GM12878 (cell line): ENCODE data around the gene DGKE. TPM values are rescaled to one million over a fixed set of nuclear protein-coding genes. Genes with fewer than 3 reads are reported as not detected.

ENCODE experiments used
- ATAC-seq: fragments of 200-7000 bp; cut with Tn5 transposase; 3 replicates; pipeline ENCODE4 v1.9.1; 2020; ENCODE audit warnings: mild to moderate bottlenecking, moderate library complexity
- BruUV-seq: library from RNA; stranded (reverse); fragments of 400-500 nt; replicated peaks from 2 replicates; lab custom pipeline; 2021; lab: Mats Ljungman, UMichigan
- CTCF ChIA-PET: fragments of 300-600 bp; sonication (Branson Sonifier 250); formaldehyde crosslinking; extraction: SDS; loops from one replicate; lab custom pipeline; 2021; ENCODE audit warnings: inconsistent platforms; lab: Yijun Ruan, JAX
- POLR2A ChIA-PET: fragments of 350-600 bp; formaldehyde crosslinking; extraction: SDS; loops from one replicate; lab custom pipeline; 2021; ENCODE audit warnings: inconsistent platforms; lab: Charles Lee
- RAD21 ChIA-PET: fragments of 300-600 bp; sonication (Branson Sonifier 250); formaldehyde crosslinking; loops from one replicate; lab custom pipeline; 2023; ENCODE audit warnings: antibody characterized with exemption; ENCODE audit not compliant: unreplicated experiment; lab: Charles Lee
- SMC1A ChIA-PET: fragments of 300-600 bp; sonication (Branson Sonifier 250); formaldehyde crosslinking; loops from one replicate; lab custom pipeline; 2023; ENCODE audit not compliant: unreplicated experiment, uncharacterized antibody; lab: Charles Lee
- DNase-seq: peaks from one replicate; pipeline ENCODE4 v3.0.0-alpha.2; 2011; ENCODE audit warnings: low read depth, low spot score
- FAIRE-seq: peaks from 3 replicates; lab custom pipeline; 2011; peaks lifted over from hg19 to GRCh38; lab: Jason Lieb, UNC
- H2AFZ ChIP-seq: 2 replicates; pipeline ENCODE4 v1.6.0; 2011; ENCODE audit warnings: low read depth, low read length, control low read depth; ENCODE audit not compliant: control insufficient read depth
- H3K27ac ChIP-seq: 2 replicates; pipeline ENCODE4 v1.5.1; 2011; ENCODE audit warnings: control low read depth; ENCODE audit not compliant: control insufficient read depth, insufficient read depth
- H3K27me3 ChIP-seq, 2 experiments: replicated peaks in 1 of 2; 2 replicates each; pipeline versions ENCODE4 v1.6.0 to v1.6.1; 2011; ENCODE audit warnings: low read length in 1 of 2; ENCODE audit not compliant: control insufficient read depth in 2 of 2, insufficient read depth in 2 of 2
- H3K36me3 ChIP-seq, 2 experiments: 2 replicates each; pipeline ENCODE4 v1.5.1; 2011; ENCODE audit warnings: low read length in 1 of 2; ENCODE audit not compliant: control insufficient read depth in 2 of 2, insufficient read depth in 2 of 2
- H3K4me1 ChIP-seq: 2 replicates; pipeline ENCODE4 v1.6.1; 2011; ENCODE audit warnings: mild to moderate bottlenecking, low read length, moderate library complexity, mixed read lengths; ENCODE audit not compliant: control insufficient read depth, insufficient read depth
- H3K4me2 ChIP-seq: 2 replicates; pipeline ENCODE4 v1.6.0; 2011; ENCODE audit warnings: control low read depth; ENCODE audit not compliant: control insufficient read depth, insufficient read depth
- H3K4me3 ChIP-seq: fragments of 200-600 bp; sonication (generic); 2 replicates; pipeline ENCODE4 v1.5.1; 2016
- H3K79me2 ChIP-seq: 2 replicates; pipeline ENCODE4 v1.6.0; 2011; ENCODE audit warnings: low read length; ENCODE audit not compliant: control insufficient read depth, insufficient read depth
- H3K9ac ChIP-seq: 2 replicates; pipeline ENCODE4 v1.8.0; 2011; ENCODE audit warnings: low read length, control low read depth, mixed read lengths; ENCODE audit not compliant: control insufficient read depth, insufficient read depth
- H3K9me3 ChIP-seq: replicated peaks from 3 replicates; pipeline ENCODE4 v1.5.1; 2011; ENCODE audit warnings: mild to moderate bottlenecking, low read length; ENCODE audit not compliant: control insufficient read depth, insufficient read depth
- H4K20me1 ChIP-seq: 2 replicates; pipeline ENCODE4 v1.6.0; 2011; ENCODE audit not compliant: control insufficient read depth, insufficient read depth
- CBX3 ChIP-seq: fragments of 200-600 bp; sonication (generic); IDR thresholded peaks from 2 replicates; pipeline ENCODE4 v1.6.1; 2016; ENCODE audit warnings: low read depth, borderline replicate concordance
- CHD1 ChIP-seq: IDR thresholded peaks from 2 replicates; pipeline ENCODE4 v1.6.1; 2012; ENCODE audit warnings: low read depth, low read length, improper control_type of control experiment
- E2F8 ChIP-seq: fragments of 450-650 bp; IDR thresholded peaks from 2 replicates; pipeline ENCODE4 v1.6.1; 2018; ENCODE audit warnings: mild to moderate bottlenecking, low read depth, moderate library complexity; ENCODE audit not compliant: partially characterized antibody
- ETV6 ChIP-seq, 2 experiments: fragments of 450-650 bp in 1 of 2; IDR thresholded peaks in 1 of 2; conservative IDR thresholded peaks in 1 of 2; 2 replicates each; pipeline ENCODE4 v1.6.1; 2014; ENCODE audit warnings: antibody characterized with exemption in 1 of 2, borderline replicate concordance in 1 of 2, low read depth in 1 of 2, mild to moderate bottlenecking in 1 of 2, moderate library complexity in 1 of 2
- GABPA ChIP-seq: IDR thresholded peaks from 2 replicates; pipeline ENCODE4 v1.6.1; 2014; ENCODE audit warnings: antibody characterized with exemption, low read depth, mild to moderate bottlenecking, inconsistent platforms
- MAX ChIP-seq: IDR thresholded peaks from 2 replicates; pipeline ENCODE4 v1.6.1; 2012; ENCODE audit warnings: low read depth, low read length, improper control_type of control experiment
- NR2F1 ChIP-seq: fragments of 450-650 bp; conservative IDR thresholded peaks from 2 replicates; pipeline ENCODE4 v1.6.1; 2017; ENCODE audit warnings: mild to moderate bottlenecking
- PBX3 ChIP-seq: IDR thresholded peaks from 2 replicates; pipeline ENCODE4 v1.6.1; 2011; ENCODE audit warnings: mild to moderate bottlenecking, low read depth, low read length, moderate library complexity; ENCODE audit not compliant: insufficient replicate concordance
- PML ChIP-seq: IDR thresholded peaks from 2 replicates; pipeline ENCODE4 v1.6.1; 2012; ENCODE audit warnings: low read length, inconsistent platforms
- SKIL ChIP-seq: fragments of 450-650 bp; IDR thresholded peaks from 2 replicates; pipeline ENCODE4 v1.6.1; 2017; ENCODE audit warnings: mild to moderate bottlenecking, low read depth, inconsistent platforms; ENCODE audit not compliant: poor library complexity, severe bottlenecking
- in situ Hi-C: fragments of 300-500 bp; cut with MboI; formaldehyde crosslinking; loops from 9 replicates; pipeline ENCODE4 v1.14.3; 2018; ENCODE audit warnings: mixed read lengths
- intact Hi-C: fragments of 100-400 bp; cut with micrococcal nuclease; formaldehyde crosslinking; loops from one replicate; pipeline ENCODE4 v1.14.2; 2022; ENCODE audit not compliant: unreplicated experiment
- polyA plus RNA-seq, 11 experiments: library from polyadenylated mRNA; depleted of rRNA in 4 of 11; unstranded in 6 of 11; stranded (reverse) in 5 of 11; fragments of >200 nt; fragmentation: Nextera tagmentation in 4 of 11; fragmentation: Illumina TruSeq in 1 of 11; extraction: Ambion mirVana in 4 of 11; extraction: Trizol in 1 of 11; gene quantifications; 1 replicate in 1 of 11; 2 replicates in 10 of 11; pipeline versions ENCODE4 v1.2.1 to v1.2.3, GENCODE V29; 2011 to 2016; ENCODE audit warnings: inconsistent platforms in 2 of 11, missing spikeins in 2 of 11, low read depth in 1 of 11
- total RNA-seq, 4 experiments: library from RNA; depleted of rRNA in 3 of 4; stranded (reverse); fragments of >200 nt in 3 of 4; fragmentation: Illumina TruSeq in 1 of 4; extraction: Trizol in 1 of 4; gene quantifications; 2 replicates each; pipeline versions ENCODE4 v1.2.1 to v1.2.3, GENCODE V29; 2013 to 2021

The DGKE gene
- total and polyA plus RNA-seq, 10 of the 15 experiments (the other 5 are each of a cell fraction or from before 2014, with no cell fraction given), result 2.8 to 18.0 (median 11.6) TPM

- no peak for TF ChIP-seq MAX
Observed at GRCh38 chr17:56792267-56792666, 41.7 kb upstream of the DGKE start (continued).

- ChIA-PET CTCF (interaction anchor here (0.9 kb wide), 1 partner anchor 78 kb away, joined by 3 read pairs; no protein-coding TSS in a partner anchor), SMC1A (interaction anchor here (1.2 kb wide), 1 partner anchor 12 kb away, joined by 4 read pairs; no protein-coding TSS in a partner anchor), POLR2A (no interaction called here), RAD21 (no interaction called here)
- no peak for DNase-seq
- H3K27me3 ChIP-seq, result no peaks in the 10 kb centered on the region; a peak in 1 of 4 replicates
- no peaks in the 10 kb centered on the region for H3K36me3 ChIP-seq
- no peak overlapping the region for H3K9ac ChIP-seq
- no peak for ATAC-seq
- no TSS peak for BruUV-seq
- H3K9me3 ChIP-seq, result no peaks in the 10 kb centered on the region
- intact Hi-C loops (no loop called here), in situ Hi-C loops (no loop called here)
- no peaks in the 10 kb centered on the region for H4K20me1 ChIP-seq
- no peaks in the 10 kb centered on the region for H3K79me2 ChIP-seq
- H3K4me2 ChIP-seq, result no peak overlapping the region
- H3K27ac ChIP-seq, result no peak overlapping the region
- H3K4me1 ChIP-seq, result no peaks in the 10 kb centered on the region
- H2AFZ ChIP-seq, result no peak overlapping the region
- no peak overlapping the region for H3K4me3 ChIP-seq
- FAIRE-seq, result no peak
- no peak for TF ChIP-seq SKIL
- TF ChIP-seq E2F8, result no peak
- no peak for TF ChIP-seq CBX3
- TF ChIP-seq NR2F1, result no peak
- no peak for TF ChIP-seq ETV6 (conservative IDR thresholded peaks at IDR 0.05 in 1 of 2, IDR thresholded peaks at IDR 0.05 in 1 of 2; ENCODE audit: borderline replicate concordance in 1 of 2, low read depth in 1 of 2)
- no peak for TF ChIP-seq PBX3
- no peak for TF ChIP-seq GABPA
- no peak for TF ChIP-seq PML
- no peak for TF ChIP-seq CHD1
Observed at GRCh38 chr17:56793531-56793930, 40.4 kb upstream of the DGKE start.
